ENCODE results near the gene SLC6A9.

Gene SLC6A9

GRCh38 chr1:43969746-43970466 is 61.4 kb downstream of the SLC6A9 start, which contains the start of gene DPH2:
Gene DPH2, plus strand, starts transcription at chr1:43970010. Its CDS starts 166 bp downstream, at chr1:43970176.
- DNase-seq (ENCODE audit: low read depth in 2 of 2): peak; percentile 90 to 96

- no peak for DNase-seq (ENCODE audit: low read depth in 2 of 2)
Observed at GRCh38 chr1:43969416-43969745, 61.9 kb downstream of the SLC6A9 start.

- DNase-seq (ENCODE audit: low read depth in 2 of 2): no peak
Observed at GRCh38 chr1:43968348-43968948, 62.8 kb downstream of the SLC6A9 start.

GRCh38 chr1:43965316-43965715 is 65.9 kb downstream of the SLC6A9 start:
- no peak for DNase-seq (ENCODE audit: low read depth in 2 of 2)

DNA sequence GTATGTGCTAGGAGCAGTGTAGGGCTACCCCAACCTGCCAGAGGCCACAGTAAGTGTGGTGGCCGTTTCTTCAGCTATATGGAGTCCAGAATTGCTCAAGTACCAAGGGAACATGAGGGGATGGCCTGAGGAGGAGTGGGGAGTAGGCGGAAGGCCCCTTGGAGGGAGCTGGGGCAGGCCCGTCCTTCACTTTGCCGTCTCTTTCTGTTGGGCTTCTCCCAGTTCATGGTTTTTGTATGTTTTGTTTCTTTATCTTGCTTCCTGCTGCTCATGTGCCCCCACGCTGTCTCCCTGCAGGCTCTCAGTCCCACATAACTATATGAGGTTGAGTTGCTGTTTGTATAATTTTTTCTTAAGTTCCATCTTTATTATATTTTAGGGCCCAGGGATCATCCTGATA is 67.4 kb downstream of the SLC6A9 start:
- no peak for DNase-seq (ENCODE audit: low read depth in 2 of 2)

GRCh38 chr1:43963006-43963405 is 68.3 kb downstream of the SLC6A9 start:
- DNase-seq (ENCODE audit: low read depth in 2 of 2): no peak

DNA sequence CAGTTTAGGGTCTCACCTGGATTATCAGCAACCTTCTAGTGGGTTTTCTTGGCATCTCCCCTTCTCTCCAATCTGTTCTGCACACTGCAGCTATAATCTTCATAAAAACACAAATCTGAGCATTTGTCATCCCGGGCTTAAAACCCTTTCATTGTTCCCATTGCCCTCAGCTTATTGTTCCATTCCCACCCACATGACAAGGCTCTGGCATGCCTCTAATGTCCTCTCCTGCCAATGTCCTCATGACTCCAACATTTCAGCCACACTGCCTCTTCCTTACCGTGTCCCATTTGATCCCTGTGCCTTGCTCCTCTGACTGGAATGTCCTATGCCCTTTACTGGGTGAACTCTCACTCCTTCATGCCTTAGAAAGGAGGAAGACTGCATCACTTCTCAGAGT is 68.9 kb downstream of the SLC6A9 start:
- DNase-seq (ENCODE audit: low read depth in 2 of 2): no peak

GRCh38 chr1:43961692-43962091 is 69.6 kb downstream of the SLC6A9 start:
- DNase-seq (ENCODE audit: low read depth in 2 of 2): no peak

DNA sequence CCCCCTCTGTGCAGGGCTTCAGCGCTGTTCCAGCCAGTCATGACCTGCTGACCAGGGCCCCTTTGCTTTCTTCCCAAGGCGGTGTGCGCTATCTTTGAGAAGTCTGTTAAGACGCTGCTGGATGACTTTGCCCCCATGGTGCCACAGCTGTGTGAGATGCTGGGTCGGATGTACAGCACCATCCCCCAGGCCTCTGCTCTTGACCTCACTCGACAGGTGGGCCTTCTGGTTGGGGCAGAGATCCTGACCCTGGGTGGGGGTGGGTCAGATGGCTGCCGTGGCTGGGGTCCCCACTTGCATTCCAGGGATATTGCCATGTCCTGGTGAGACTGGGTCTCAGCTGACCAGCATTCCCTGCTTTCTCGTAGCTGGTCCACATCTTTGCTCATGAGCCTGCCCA is 70.5 kb downstream of the SLC6A9 start:
- DNase-seq (ENCODE audit: low read depth in 2 of 2): no peak

GRCh38 chr1:43958351-43959255 is 72.7 kb downstream of the SLC6A9 start:
- no peak for DNase-seq (ENCODE audit: low read depth in 2 of 2)

DNA sequence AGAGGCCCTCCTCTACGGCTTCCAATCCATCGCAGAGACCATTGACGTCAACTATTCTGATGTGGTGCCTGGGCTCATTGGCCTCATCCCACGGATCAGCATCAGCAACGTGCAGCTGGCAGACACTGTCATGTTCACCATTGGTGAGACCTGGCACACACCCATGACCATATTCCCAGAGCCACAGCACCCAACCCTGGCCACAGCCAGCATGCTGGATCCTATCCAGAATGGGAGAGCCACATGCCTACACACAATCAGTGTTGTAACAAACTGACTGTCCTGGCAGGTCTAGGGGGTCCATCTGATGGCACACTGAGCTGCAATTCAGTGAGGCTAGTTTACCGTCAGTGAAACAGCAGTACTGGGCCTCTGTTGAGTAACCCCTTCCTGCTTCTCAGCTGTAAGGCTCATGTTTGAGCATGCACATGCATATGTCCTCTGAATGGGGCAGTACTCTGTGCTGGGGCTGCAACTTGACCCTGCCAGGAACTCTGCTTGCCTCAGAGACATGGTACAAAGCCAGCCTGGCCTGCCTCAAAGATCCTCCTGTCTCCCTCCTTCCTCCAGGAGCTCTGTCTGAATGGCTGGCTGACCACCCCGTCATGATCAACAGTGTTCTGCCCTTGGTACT is 73.7 kb downstream of the SLC6A9 start:
- no peak for DNase-seq (ENCODE audit: low read depth in 2 of 2)

DNA sequence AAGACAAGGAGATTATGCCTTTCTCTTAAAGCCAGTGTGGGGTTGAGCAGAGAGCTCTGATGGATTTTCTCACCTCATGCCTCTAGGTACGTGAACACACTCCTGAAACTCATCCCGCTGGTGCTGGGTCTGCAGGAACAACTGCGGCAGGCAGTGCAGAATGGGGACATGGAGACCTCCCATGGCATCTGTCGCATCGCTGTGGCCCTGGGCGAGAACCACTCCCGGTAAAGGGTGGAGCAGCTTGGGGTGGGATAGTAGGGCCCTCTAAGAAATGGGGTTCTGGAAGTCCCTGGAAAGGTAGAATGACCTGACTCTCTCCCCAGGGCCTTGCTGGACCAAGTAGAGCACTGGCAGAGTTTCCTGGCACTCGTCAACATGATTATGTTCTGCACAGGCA is 75.0 kb downstream of the SLC6A9 start:
- DNase-seq (ENCODE audit: low read depth in 2 of 2): no peak

- no peak for DNase-seq (ENCODE audit: low read depth in 2 of 2)
Observed at GRCh38 chr1:43954036-43954435, 77.2 kb downstream of the SLC6A9 start.

GRCh38 chr1:43953361-43953760 is 77.9 kb downstream of the SLC6A9 start:
- DNase-seq (ENCODE audit: low read depth in 2 of 2): no peak

GRCh38 chr1:43952731-43953346 is 78.4 kb downstream of the SLC6A9 start:
- no peak for DNase-seq (ENCODE audit: low read depth in 2 of 2)

DNA sequence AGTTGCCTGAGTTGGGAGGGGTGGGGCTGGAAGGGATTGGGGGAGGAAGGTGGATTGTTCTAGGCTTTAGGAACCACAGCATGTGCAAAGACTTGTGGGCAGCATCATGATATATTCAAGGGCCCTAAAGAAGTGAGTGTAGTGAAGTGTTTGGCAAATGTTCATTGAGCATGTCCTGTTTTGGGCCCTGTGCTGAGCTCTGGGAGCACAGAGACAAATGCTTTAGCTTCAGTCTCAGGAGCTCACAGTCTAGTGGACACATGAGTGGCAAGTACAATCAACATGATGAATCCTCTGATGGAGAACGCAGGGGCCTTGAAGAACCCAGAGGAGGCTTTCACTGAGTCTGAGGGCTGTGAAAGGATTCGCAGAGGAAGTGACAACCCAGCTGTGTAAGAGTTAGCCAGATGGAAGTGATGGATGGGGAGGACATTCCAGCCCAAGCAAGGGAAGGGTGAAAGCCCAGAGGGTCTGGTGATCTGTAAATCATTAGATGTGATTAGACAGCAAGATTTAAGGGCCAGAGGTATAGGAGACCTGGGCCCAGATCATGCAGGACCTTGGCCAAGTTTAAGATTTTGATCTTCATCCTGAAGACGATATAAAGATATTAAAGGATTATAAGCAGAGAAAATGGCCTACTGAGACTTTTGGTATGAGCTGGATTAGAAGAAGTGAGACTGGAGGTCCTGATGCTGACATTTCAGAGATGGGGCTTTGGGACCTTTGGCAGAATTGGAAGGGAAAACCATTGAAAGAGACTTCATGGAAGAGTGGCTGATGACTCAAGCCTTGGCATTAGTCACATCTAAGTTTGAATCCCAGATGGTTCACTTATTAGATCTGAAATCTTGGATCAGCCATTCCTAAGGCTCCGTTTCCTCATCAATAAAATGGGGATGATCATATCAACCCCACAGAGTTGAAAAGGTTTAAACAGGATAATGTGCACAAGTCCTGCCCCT is 80.0 kb downstream of the SLC6A9 start:
- DNase-seq (ENCODE audit: low read depth in 2 of 2): no peak

DNA sequence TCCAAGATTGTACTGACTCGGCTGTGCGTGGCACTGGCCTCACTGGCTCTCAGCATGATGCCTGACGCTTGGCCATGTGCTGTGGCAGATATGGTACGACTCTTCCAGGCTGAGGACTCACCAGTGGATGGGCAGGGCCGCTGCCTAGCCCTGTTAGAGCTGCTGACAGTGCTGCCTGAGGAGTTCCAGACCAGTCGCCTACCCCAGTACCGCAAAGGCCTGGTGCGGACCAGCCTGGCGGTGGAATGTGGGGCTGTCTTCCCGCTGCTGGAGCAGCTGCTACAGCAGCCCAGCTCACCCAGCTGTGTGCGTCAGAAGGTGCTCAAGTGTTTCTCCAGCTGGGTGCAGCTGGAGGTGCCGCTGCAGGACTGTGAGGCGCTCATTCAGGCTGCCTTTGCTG is 81.6 kb downstream of the SLC6A9 start:
- DNase-seq (ENCODE audit: low read depth in 2 of 2): no peak

DNA sequence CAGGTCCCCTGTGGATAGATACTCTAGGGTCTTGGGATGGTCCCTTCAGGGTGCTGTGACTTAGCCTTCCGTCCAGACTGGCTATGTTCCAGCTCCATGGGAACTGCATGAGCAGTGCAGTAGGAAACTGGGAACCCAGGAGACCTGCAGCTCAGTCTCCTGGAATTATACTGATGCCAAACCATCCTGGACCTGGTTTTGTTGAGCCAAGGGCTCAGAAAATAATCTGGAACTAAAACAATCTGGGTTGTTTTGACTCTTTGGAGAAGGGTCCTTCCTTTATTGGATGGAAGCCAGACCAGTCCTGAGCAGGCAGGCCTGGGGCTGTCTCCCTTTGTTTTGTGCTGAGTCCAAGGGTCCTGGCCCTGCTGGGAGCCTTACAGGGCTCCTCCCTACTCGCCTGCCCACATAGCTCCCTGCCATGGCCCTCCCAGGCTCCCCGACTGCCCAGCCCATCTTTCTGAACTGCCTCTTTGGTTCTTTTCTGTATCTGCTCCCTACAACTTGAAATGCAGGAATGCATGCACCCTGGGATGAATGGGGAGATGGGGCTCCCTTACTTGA is 83.3 kb downstream of the SLC6A9 start:
- DNase-seq (ENCODE audit: low read depth in 2 of 2): no peak

- no peak for DNase-seq (ENCODE audit: low read depth in 2 of 2)
Observed at GRCh38 chr1:43947061-43947873, 84.0 kb downstream of the SLC6A9 start.
